HG03159 (cell line): ENCODE data around the gene CSMD2.

Source experiments
- ATAC-seq: cut with Tn5 transposase; IDR thresholded peaks from one replicate; pipeline ENCODE4 v1.9.1; 2021; ENCODE audit warnings: mild to moderate bottlenecking, moderate library complexity; ENCODE audit not compliant: unreplicated experiment

CSMD2 gene

GRCh38 chr1:33577663-33578062 lies 587.4 kb downstream of the CSMD2 start:
- no peak for ATAC-seq

GRCh38 chr1:33576821-33577599 lies 588.0 kb downstream of the CSMD2 start:
- ATAC-seq, result no peak

- ATAC-seq, result no peak
Observed at GRCh38 chr1:33575324-33575879, 589.6 kb downstream of the CSMD2 start.

- no peak for ATAC-seq
Observed at GRCh38 chr1:33573661-33574060, 591.4 kb downstream of the CSMD2 start.

DNA sequence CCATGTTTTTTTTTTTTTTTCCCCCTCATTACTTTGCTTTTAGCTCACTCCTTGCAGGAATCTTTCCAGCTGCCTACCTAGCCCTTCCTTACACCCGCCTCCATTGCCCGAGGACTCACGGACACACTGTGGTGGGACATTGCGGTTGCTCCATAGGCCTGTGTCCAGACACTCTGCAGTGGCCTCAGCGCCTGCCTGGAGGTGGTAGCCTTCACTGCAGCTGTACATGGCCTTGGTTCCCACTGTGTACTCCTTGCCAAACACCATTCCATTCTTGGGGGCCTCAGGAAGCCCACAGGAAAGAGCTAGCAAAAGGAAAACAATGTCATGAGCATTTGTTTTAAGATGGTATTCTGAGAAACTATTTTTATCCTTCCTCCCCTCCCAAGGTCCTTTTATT lies 592.6 kb downstream of the CSMD2 start:
- ATAC-seq, result no peak

DNA sequence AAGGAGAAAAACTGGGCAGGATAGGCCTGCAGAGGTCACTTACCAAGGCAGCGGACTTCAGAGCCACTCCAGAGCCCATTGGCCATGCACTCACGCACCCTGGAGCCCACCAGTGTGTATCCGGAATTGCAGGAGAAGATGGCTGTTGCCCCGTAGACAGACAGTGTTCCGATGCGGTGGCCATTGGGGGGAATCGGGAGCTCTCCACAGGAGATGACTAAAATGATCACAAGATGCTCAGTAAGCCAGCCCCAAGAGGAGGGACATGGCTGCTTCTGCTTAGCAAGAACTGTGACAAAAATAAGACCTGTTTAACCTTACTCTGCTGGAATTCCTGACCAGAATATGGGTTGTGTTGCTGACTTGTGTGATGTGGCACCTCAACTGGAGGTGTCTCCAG lies 595.7 kb downstream of the CSMD2 start:
- ATAC-seq, result no peak

GRCh38 chr1:33563699-33564098 lies 601.3 kb downstream of the CSMD2 start:
- ATAC-seq, result no peak

DNA sequence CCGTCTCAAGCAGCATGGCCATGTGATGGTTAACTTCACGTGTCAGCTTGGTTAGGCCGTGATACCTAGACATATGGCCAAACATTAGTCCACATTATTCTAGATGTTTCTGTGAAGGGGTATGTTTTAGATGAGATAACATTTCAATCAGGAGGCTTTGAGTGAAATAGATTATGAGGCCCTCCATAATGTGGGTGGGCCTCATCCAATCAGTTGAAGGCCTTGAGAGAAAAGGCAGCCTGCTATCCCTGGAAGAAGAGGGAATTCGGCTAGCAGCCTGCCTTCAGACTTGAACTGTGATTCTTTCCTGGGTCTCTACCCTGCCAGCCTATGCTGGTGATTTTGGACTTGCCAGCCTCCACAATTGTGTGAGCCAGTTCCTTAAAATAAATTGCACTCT lies 602.5 kb downstream of the CSMD2 start:
- no peak for ATAC-seq

DNA sequence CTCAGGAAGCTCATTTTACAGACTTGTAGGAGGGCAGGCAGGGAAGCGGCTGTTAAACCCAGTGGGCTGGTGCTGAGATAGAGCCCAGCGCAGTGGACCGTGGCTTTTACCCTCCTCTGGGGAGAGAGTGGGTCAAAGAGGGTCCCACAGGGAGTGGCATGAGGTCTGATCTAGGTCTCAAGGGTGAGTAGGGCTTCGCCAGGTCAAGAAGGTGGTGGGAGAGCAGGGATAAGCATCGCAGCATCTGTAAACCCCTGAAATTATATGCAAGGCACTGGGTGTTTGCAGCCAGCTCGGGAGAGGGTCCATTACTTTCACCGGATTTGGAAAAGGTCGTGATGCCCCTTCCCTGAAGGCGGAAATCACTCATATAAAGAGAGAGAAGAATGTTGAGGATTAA lies 603.5 kb downstream of the CSMD2 start:
- ATAC-seq, result no peak

GRCh38 chr1:33560680-33561079 lies 604.4 kb downstream of the CSMD2 start:
- no peak for ATAC-seq

DNA sequence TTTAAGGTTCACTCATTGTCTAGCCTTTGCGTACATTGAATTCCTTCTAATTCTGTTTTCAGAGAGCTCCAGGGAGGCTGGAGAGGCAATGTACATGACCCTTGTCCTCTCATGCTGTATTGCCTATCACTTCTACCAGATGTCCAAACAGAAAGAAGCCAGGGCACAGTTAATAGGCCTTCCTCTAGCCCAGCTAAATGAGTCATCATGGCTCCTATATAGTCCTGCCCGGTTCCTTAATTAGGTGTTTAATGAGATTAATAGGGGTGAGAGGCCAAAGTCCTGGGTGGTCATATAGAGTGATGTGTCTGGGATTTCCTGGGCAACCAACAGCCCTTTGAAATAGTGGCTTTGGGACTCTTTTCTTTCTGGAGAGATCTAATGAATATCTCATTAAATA lies 616.3 kb downstream of the CSMD2 start:
- no peak for ATAC-seq

GRCh38 chr1:33548319-33548718 lies 616.7 kb downstream of the CSMD2 start:
- ATAC-seq, result no peak

DNA sequence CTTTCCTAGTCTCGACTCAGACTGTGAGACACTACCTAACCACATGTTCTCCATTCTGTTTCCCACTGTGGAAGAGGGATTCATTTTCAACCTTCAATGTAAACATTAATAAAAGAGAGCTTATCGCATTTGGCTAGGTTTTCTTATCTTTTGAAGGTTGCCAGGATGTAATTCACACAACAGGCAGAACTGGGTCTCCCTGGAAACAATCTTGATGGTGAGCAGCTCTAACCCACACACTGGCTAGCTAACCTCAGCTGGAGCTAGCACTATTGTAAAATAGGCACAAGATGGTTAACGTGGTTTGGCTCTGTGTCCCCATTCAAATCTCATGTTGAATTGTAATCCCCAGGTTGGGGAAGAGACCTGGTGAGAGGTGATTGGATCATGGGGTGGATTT lies 617.5 kb downstream of the CSMD2 start:
- no peak for ATAC-seq

DNA sequence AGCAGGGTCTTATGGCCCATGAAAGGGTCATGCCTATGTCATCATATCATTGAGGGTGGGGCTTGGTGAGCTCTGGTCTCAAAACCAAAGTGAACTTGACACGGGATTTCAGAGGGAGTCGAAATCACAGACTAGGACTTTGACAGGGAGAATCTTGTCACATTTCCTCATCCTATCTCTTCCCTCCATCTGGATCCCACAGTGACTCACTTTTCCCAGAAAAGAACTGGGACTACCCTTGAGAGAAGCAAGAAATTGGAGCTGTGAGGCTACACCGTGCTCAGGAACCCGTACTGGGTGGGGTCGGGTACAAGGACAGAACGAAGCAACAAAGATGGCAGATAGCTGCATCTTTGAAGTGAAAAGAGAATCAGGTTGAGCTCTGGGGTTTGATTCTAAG lies 623.1 kb downstream of the CSMD2 start:
- no peak for ATAC-seq

DNA sequence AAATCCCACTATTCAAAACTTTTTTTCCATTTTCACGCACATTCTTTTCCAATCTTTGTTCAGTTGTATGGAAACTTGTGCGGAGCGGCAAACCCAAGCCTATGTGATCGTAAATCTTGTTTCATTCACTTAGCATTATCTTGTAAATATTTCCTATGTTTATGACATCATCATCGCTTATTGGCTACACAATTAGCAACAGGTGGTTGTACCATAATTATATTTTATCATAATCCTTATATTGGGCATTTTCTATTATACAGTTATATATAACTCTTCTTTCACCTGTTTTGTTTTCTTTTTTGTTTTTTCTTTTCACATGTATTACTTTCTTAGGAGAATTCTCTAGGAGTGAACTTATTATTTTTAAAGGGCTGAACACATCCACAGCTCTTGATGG lies 627.1 kb downstream of the CSMD2 start:
- ATAC-seq, result no peak

DNA sequence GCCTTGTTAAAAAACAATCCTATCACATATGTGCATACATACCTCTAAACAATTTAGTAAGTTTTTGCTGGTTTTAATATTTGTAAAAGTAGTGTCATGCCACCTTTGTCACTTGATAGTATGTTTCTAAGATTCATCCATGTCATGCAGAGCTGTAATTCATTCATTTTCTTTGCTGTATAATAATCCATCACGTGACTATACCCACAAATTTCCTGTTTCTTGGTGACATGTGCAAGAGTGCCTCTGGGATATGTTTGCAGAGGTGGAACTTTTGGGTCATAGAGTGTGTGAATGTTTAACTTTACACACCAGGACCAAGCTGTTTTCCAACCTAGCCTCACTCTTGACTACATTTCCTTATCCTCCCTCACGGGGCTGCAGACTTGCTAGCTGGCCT lies 629.7 kb downstream of the CSMD2 start:
- no peak for ATAC-seq

DNA sequence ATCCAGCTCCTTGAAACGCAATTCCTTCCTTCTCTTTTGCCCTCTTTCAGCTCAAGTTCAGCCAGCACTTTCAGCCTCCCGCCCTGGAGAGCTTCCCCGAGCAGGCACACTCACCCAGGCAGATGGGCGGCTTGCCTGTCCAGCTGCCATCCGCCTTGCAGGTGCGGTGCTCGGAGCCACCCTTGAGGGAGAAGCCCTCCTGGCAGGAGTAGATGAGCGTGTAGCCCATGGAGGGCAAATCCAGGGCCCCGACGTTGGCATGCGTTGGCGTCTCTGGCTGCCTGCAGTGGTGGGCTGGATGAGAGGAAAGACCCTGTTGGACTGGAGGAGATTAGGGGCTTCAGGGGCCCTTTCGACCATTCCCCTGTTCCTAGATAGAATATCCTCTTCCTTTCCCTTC lies 632.1 kb downstream of the CSMD2 start:
- ATAC-seq, result no peak

DNA sequence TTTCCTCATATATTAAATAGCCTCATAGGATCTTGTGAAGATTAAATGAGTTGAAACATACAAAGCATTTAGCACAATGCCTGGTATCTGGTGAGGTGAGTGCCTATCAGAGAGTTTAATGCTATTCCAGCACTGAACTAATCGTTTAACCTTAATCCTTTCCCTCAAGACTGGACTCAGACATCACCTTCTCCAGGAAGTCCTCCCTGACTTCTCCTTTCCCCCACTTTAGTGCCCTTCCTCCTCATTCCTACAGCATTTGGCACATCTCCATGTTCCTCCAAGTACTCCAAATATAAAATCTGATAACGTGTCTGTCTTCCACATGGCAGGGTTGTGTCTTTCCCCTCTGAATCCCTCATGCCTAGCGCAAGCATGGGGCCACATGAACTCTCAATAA lies 632.8 kb downstream of the CSMD2 start:
- no peak for ATAC-seq

GRCh38 chr1:33529957-33530356 lies 635.1 kb downstream of the CSMD2 start:
- ATAC-seq, result no peak

DNA sequence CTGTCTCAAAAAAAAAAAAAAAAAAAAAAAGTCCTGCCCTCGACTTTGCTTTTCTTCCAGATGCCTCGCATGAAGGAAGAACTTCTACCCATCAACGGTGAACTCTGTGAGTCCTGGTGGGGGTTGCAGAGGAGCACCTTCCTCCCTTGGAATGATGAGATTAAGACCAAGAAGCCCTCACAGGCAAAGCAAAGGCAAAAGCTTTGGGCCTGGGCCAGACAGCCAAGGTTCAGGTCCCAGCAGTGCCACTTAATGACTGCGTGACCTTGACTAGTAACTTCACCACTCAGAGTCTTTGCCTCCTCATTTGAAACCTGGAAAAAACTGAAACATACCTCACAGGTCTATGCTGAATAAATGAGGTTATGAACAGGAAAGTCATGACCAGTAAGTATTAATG lies 637.1 kb downstream of the CSMD2 start:
- ATAC-seq, result no peak

- no peak for ATAC-seq
Observed at GRCh38 chr1:33524586-33524985, 640.4 kb downstream of the CSMD2 start.

- ATAC-seq, result no peak
Observed at GRCh38 chr1:33519240-33519884, 645.7 kb downstream of the CSMD2 start.
